ENCODE results near the gene VAC14. TPM values are rescaled to one million over a fixed set of nuclear protein-coding genes. Genes with fewer than 3 reads are reported as not detected.
A peak's percentile ranks its signal among the peaks of the same experiment; 100 is the strongest.

Gene VAC14
- total and polyA plus RNA-seq, 4 donors = 19.8 to 25.0 (median 24.7) TPM

DNA sequence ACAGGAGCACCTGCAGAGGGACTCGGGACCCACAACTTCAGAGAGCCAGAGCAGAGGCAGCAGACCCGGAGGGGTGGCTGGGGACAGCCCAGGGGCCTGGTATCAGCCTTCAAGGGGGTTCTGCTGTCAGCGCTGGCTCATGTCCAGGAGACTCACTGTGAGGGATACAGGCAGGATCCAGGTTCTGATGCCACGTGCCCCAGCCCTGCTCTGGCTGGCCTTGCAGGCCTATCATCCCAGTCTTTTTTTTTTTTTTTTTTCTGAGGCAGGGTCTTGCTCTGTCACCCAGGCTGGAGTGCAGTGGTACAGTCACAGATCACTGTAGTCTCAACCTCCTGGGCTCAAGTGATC is 106.1 kb downstream of the VAC14 start:
- Histone ChIP-seq H3K9me3 (ENCODE audit: control insufficient read depth, low read length) (no peaks in the 10 kb centered on the region), H3K36me3 (ENCODE audit: control insufficient read depth in 1 of 2, insufficient read depth in 2 of 2, low read length in 1 of 2) (no peaks in the 10 kb centered on the region), H3K4me3 (ENCODE audit: low read length in 2 of 2) (no peak overlapping the region), H3K4me1 (ENCODE audit: control insufficient read depth in 1 of 2, insufficient read depth in 2 of 2, low read length in 2 of 2) (peaks cover 0 to 2% of the 10 kb centered on the region in 2 donors), H3K27ac (ENCODE audit: low read depth in 1 of 2, low read length in 2 of 2) (peak overlapping the region in 1 of 2 donors; percentile 92), H3K27me3 (ENCODE audit: control insufficient read depth in 1 of 2, insufficient read depth in 2 of 2, low read length in 1 of 2) (no peaks in the 10 kb centered on the region)
- intact Hi-C loops (cut with DNase I) = no loop called here
- 65 to 70% methylated on average over 4 of the region's 4 CpGs for WGBS, 2 donors
- ATAC-seq (ENCODE audit: low FRiP score) (no peak), DNase-seq (no peak)

DNA sequence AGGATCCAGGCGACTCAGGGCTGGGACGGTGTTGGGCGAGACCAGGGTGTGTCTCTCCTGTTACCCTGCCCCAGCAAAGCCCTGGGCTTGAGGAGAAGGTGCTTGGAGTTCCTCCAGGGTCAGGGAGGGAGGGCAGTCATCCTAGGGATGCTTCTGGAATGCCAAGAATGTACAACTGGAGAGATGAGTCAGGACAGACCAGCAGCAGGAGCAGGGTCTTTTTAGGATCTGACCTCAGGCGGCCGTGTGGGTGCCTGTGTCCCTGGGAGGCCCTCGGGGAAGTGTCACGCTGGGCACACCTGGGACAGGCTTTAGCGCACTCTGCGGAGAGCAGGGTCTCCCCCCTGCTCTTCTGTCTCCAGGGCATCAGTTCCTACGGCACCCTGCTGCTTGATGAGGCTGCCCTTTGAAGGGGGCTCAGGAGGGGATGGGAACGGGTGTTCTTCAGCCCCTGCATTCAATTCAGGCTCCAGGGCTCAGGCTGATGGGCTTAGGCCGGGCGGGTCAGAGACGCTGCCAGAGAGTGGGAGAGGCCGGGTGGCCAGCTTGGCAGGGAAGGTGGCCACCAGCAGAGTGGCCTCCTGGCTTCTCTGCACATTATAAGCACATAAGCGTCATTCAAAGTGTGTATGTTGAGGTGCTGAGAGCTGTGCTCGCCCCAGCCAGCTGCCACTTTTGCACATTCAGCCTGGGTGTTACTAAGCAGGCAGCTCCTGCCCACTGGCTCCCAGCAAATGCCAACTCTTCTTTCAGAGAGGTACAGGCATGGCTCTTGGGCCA is 106.7 kb downstream of the VAC14 start:
- H3K4me3 ChIP-seq (ENCODE audit: low read length in 2 of 2) = no peak overlapping the region
- ATAC-seq (ENCODE audit: low FRiP score) = no peak
- H3K4me1 ChIP-seq (ENCODE audit: control insufficient read depth in 1 of 2, insufficient read depth in 2 of 2, low read length in 2 of 2) = peaks cover 0 to 2% of the 10 kb centered on the region in 2 donors

GRCh38 chr16:70692873-70693671 is 107.9 kb downstream of the VAC14 start:
- H3K27me3 ChIP-seq (ENCODE audit: control insufficient read depth in 1 of 2, insufficient read depth in 2 of 2, low read length in 1 of 2) = no peaks in the 10 kb centered on the region
- intact Hi-C loops (cut with DNase I) = no loop called here
- peaks cover 0 to 2% of the 10 kb centered on the region in 2 donors for H3K4me1 ChIP-seq (ENCODE audit: control insufficient read depth in 1 of 2, insufficient read depth in 2 of 2, low read length in 2 of 2)
- no peaks in the 10 kb centered on the region for H3K9me3 ChIP-seq (ENCODE audit: control insufficient read depth, low read length)
- H3K27ac ChIP-seq (ENCODE audit: low read depth in 1 of 2, low read length in 2 of 2) = peak overlapping the region; percentile 92 to 97
- H3K4me3 ChIP-seq (ENCODE audit: low read length in 2 of 2) = no peak overlapping the region
- H3K36me3 ChIP-seq (ENCODE audit: control insufficient read depth in 1 of 2, insufficient read depth in 2 of 2, low read length in 1 of 2) = no peaks in the 10 kb centered on the region
- 23 to 24% methylated on average over 29 of the region's 29 CpGs for WGBS, 2 donors
- ATAC-seq (ENCODE audit: low FRiP score) (peak; percentile 24), DNase-seq (no peak)

More for the DNA sequence above, 106.7 kb downstream of the VAC14 start:
- Histone ChIP-seq H3K27ac (ENCODE audit: low read depth in 1 of 2, low read length in 2 of 2) (peak overlapping the region; percentile 92 to 97), H3K9me3 (ENCODE audit: control insufficient read depth, low read length) (no peaks in the 10 kb centered on the region), H3K36me3 (ENCODE audit: control insufficient read depth in 1 of 2, insufficient read depth in 2 of 2, low read length in 1 of 2) (no peaks in the 10 kb centered on the region), H3K27me3 (ENCODE audit: control insufficient read depth in 1 of 2, insufficient read depth in 2 of 2, low read length in 1 of 2) (no peaks in the 10 kb centered on the region)
- WGBS, 2 donors = 64 to 75% methylated on average over 17 of the region's 17 CpGs
- intact Hi-C loops (cut with DNase I) = no loop called here
- no peak for DNase-seq

- Histone ChIP-seq H3K9me3 (ENCODE audit: control insufficient read depth, low read length) (no peaks in the 10 kb centered on the region), H3K27ac (ENCODE audit: low read depth in 1 of 2, low read length in 2 of 2) (peak overlapping the region; percentile 92 to 97), H3K4me1 (ENCODE audit: control insufficient read depth in 1 of 2, insufficient read depth in 2 of 2, low read length in 2 of 2) (peaks cover 0 to 2% of the 10 kb centered on the region in 2 donors), H3K4me3 (ENCODE audit: low read length in 2 of 2) (no peak overlapping the region), H3K27me3 (ENCODE audit: control insufficient read depth in 1 of 2, insufficient read depth in 2 of 2, low read length in 1 of 2) (no peaks in the 10 kb centered on the region), H3K36me3 (ENCODE audit: control insufficient read depth in 1 of 2, insufficient read depth in 2 of 2, low read length in 1 of 2) (no peaks in the 10 kb centered on the region)
- DNase-seq (no peak), ATAC-seq (ENCODE audit: low FRiP score) (peak; percentile 82)
- intact Hi-C loops (cut with DNase I) = no loop called here
- WGBS, 2 donors = 11 to 17% methylated on average over 14 of the region's 14 CpGs
Observed at GRCh38 chr16:70692130-70692872, 108.7 kb downstream of the VAC14 start.

GRCh38 chr16:70691223-70692129 is 109.5 kb downstream of the VAC14 start:
- Histone ChIP-seq H3K27ac (ENCODE audit: low read depth in 1 of 2, low read length in 2 of 2) (peak overlapping the region; percentile 92 to 97), H3K9me3 (ENCODE audit: control insufficient read depth, low read length) (no peaks in the 10 kb centered on the region), H3K36me3 (ENCODE audit: control insufficient read depth in 1 of 2, insufficient read depth in 2 of 2, low read length in 1 of 2) (no peaks in the 10 kb centered on the region), H3K4me3 (ENCODE audit: low read length in 2 of 2) (no peak overlapping the region), H3K27me3 (ENCODE audit: control insufficient read depth in 1 of 2, insufficient read depth in 2 of 2, low read length in 1 of 2) (no peaks in the 10 kb centered on the region), H3K4me1 (ENCODE audit: control insufficient read depth in 1 of 2, insufficient read depth in 2 of 2, low read length in 2 of 2) (peaks cover 0 to 2% of the 10 kb centered on the region in 2 donors)
- 19 to 24% methylated on average over 26 of the region's 26 CpGs for WGBS, 2 donors
- DNase-seq (peak; percentile 95 to 96), ATAC-seq (ENCODE audit: low FRiP score) (peak; percentile 75)
- intact Hi-C loops (cut with DNase I) = no loop called here

- no peaks in the 10 kb centered on the region for H3K9me3 ChIP-seq (ENCODE audit: control insufficient read depth, low read length)
- intact Hi-C loops (cut with DNase I) = loop anchor here in 1 of 2 donors (5.0 kb wide), 2 partner anchors 47 to 62 kb away; no protein-coding TSS in a partner anchor
- H3K27me3 ChIP-seq (ENCODE audit: control insufficient read depth in 1 of 2, insufficient read depth in 2 of 2, low read length in 1 of 2) = no peaks in the 10 kb centered on the region
- 68 to 70% methylated on average over 16 of the region's 16 CpGs for WGBS, 2 donors
- no peaks in the 10 kb centered on the region for H3K36me3 ChIP-seq (ENCODE audit: control insufficient read depth in 1 of 2, insufficient read depth in 2 of 2, low read length in 1 of 2)
- H3K27ac ChIP-seq (ENCODE audit: low read depth in 1 of 2, low read length in 2 of 2) = peak overlapping the region; percentile 81 to 97
- peak; percentile 55 to 77 for DNase-seq
- no peak for ATAC-seq (ENCODE audit: low FRiP score)
- no peak overlapping the region for H3K4me3 ChIP-seq (ENCODE audit: low read length in 2 of 2)
- peaks cover 0 to 2% of the 10 kb centered on the region in 2 donors for H3K4me1 ChIP-seq (ENCODE audit: control insufficient read depth in 1 of 2, insufficient read depth in 2 of 2, low read length in 2 of 2)
Observed at GRCh38 chr16:70689970-70690891, 110.7 kb downstream of the VAC14 start.

Measured in aorta (tissue), 5 donors.